Osteoblast (primary cell): ENCODE data around the gene CIDEA. TPM values are rescaled to one million over a fixed set of nuclear protein-coding genes. Genes with fewer than 3 reads are reported as not detected.

Experiments
- DNase-seq: peaks from one replicate; pipeline ENCODE4 v3.0.0; 2011; ENCODE audit warnings: low spot score, mixed read lengths; ENCODE audit not compliant: insufficient read length; ENCODE audit errors: missing footprints
- H2AFZ ChIP-seq: 2 replicates; pipeline ENCODE4 v1.6.0; 2011; ENCODE audit warnings: mild to moderate bottlenecking, low read length
- H3K27ac ChIP-seq: 2 replicates; pipeline ENCODE4 v1.5.1; 2011; ENCODE audit warnings: mild to moderate bottlenecking, low read depth, low read length, moderate library complexity
- H3K27me3 ChIP-seq: 2 replicates; pipeline ENCODE4 v1.6.0; 2012; ENCODE audit warnings: mild to moderate bottlenecking, control low read depth, inconsistent platforms, low read length, moderate library complexity; ENCODE audit not compliant: insufficient read depth
- H3K36me3 ChIP-seq: 2 replicates; pipeline ENCODE4 v1.5.1; 2011; ENCODE audit warnings: mild to moderate bottlenecking, low read length, control low read depth, moderate library complexity; ENCODE audit not compliant: insufficient read depth
- H3K4me1 ChIP-seq: 2 replicates; pipeline ENCODE4 v1.5.1; 2011; ENCODE audit warnings: mild to moderate bottlenecking, low read length, control low read depth, moderate library complexity; ENCODE audit not compliant: insufficient read depth
- H3K4me2 ChIP-seq: 2 replicates; pipeline ENCODE4 v1.6.0; 2011; ENCODE audit warnings: mild to moderate bottlenecking, low read length; ENCODE audit not compliant: insufficient read depth
- H3K4me3 ChIP-seq: fragments of 200-600 bp; sonication (generic); 3 replicates; pipeline ENCODE4 v1.5.1; 2012; ENCODE audit warnings: mild to moderate bottlenecking, low read length, inconsistent platforms; ENCODE audit not compliant: insufficient read depth
- H3K79me2 ChIP-seq: 2 replicates; pipeline ENCODE4 v1.6.0; 2012; ENCODE audit warnings: mild to moderate bottlenecking, low read length, control low read depth, inconsistent platforms; ENCODE audit not compliant: insufficient read depth
- H3K9me3 ChIP-seq: 2 replicates; pipeline ENCODE4 v1.5.1; 2011; ENCODE audit warnings: low read depth, low read length, control low read depth
- H4K20me1 ChIP-seq: 2 replicates; pipeline ENCODE4 v1.6.0; 2012; ENCODE audit warnings: mild to moderate bottlenecking, low read length, control low read depth; ENCODE audit not compliant: insufficient read depth
- CTCF ChIP-seq: IDR thresholded peaks from 2 replicates; pipeline ENCODE4 v1.5.1; 2011; ENCODE audit warnings: mild to moderate bottlenecking, low read depth, low read length, moderate library complexity; ENCODE audit errors: extremely low read depth
- total RNA-seq: library from RNA; depleted of rRNA; stranded (reverse); fragments of >200 nt; gene quantifications from 2 replicates; pipeline ENCODE4 v1.2.3, GENCODE V29; 2012

The CIDEA gene
- total RNA-seq, 1 donor = not detected

- Histone ChIP-seq H3K4me3 (no peak overlapping the region), H4K20me1 (peaks cover 54% of the 10 kb centered on the region), H3K9me3 (peaks cover 2% of the 10 kb centered on the region), H3K79me2 (peaks cover 93% of the 10 kb centered on the region), H3K4me1 (peaks cover 37% of the 10 kb centered on the region), H3K36me3 (peaks cover 92% of the 10 kb centered on the region), H3K27me3 (no peaks in the 10 kb centered on the region), H2AFZ (no peak overlapping the region), H3K4me2 (peak overlapping the region; percentile 28), H3K27ac (peak overlapping the region; percentile 80)
- no peak for TF ChIP-seq CTCF
- no peak for DNase-seq
Observed at GRCh38 chr18:12314591-12315305, 60.6 kb downstream of the CIDEA start.

GRCh38 chr18:12315490-12315889 lies 61.3 kb downstream of the CIDEA start:
- H4K20me1 ChIP-seq = peaks cover 53% of the 10 kb centered on the region
- no peak for TF ChIP-seq CTCF
- H2AFZ ChIP-seq = no peak overlapping the region
- H3K27me3 ChIP-seq = no peaks in the 10 kb centered on the region
- no peak for DNase-seq
- H3K4me3 ChIP-seq = no peak overlapping the region
- peaks cover 93% of the 10 kb centered on the region for H3K36me3 ChIP-seq
- peaks cover 2% of the 10 kb centered on the region for H3K9me3 ChIP-seq
- peaks cover 35% of the 10 kb centered on the region for H3K4me1 ChIP-seq
- H3K4me2 ChIP-seq = peak overlapping the region; percentile 17
- H3K27ac ChIP-seq = peak overlapping the region; percentile 80
- H3K79me2 ChIP-seq = peaks cover 93% of the 10 kb centered on the region

GRCh38 chr18:12315911-12316310 lies 61.8 kb downstream of the CIDEA start:
- peaks cover 53% of the 10 kb centered on the region for H4K20me1 ChIP-seq
- H3K79me2 ChIP-seq = peaks cover 93% of the 10 kb centered on the region
- no peak overlapping the region for H3K4me2 ChIP-seq
- no peak for TF ChIP-seq CTCF
- peak overlapping the region; percentile 80 for H3K27ac ChIP-seq
- no peaks in the 10 kb centered on the region for H3K27me3 ChIP-seq
- no peak overlapping the region for H2AFZ ChIP-seq
- no peak for DNase-seq
- peaks cover 93% of the 10 kb centered on the region for H3K36me3 ChIP-seq
- H3K9me3 ChIP-seq = peaks cover 2% of the 10 kb centered on the region
- peaks cover 35% of the 10 kb centered on the region for H3K4me1 ChIP-seq
- no peak overlapping the region for H3K4me3 ChIP-seq

- H2AFZ ChIP-seq = no peak overlapping the region
- H3K4me1 ChIP-seq = peaks cover 37% of the 10 kb centered on the region
- H3K27me3 ChIP-seq = no peaks in the 10 kb centered on the region
- H3K4me3 ChIP-seq = no peak overlapping the region
- DNase-seq = no peak
- H3K9me3 ChIP-seq = no peaks in the 10 kb centered on the region
- peak overlapping the region; percentile 13 for H3K4me2 ChIP-seq
- H3K36me3 ChIP-seq = peaks cover 94% of the 10 kb centered on the region
- no peak for TF ChIP-seq CTCF
- peak overlapping the region; percentile 80 for H3K27ac ChIP-seq
- H3K79me2 ChIP-seq = peaks cover 92% of the 10 kb centered on the region
- peaks cover 62% of the 10 kb centered on the region for H4K20me1 ChIP-seq
Observed at GRCh38 chr18:12317664-12318333, 63.6 kb downstream of the CIDEA start.
